Kidney capillary endothelial cell (primary cell): ENCODE data around the gene ARHGAP35.
"Not testable (repeated sequence)": the region's sequence is repeated elsewhere in the genome, so short reads cannot be mapped to it uniquely, and the experiment has no call there.

Experiments
- DNase-seq: peaks from one replicate; pipeline ENCODE4 v3.0.0-alpha.2; 2018; ENCODE audit warnings: low spot score

ARHGAP35 gene

GRCh38 chr19:46860846-46861690 lies at the start of gene ARHGAP35:
ARHGAP35 (plus strand) TSS chr19:46860997; CDS start chr19:46918676, 57,679 bp downstream.
- DNase-seq, result no peak

GRCh38 chr19:46812977-46813838 lies 47.6 kb upstream of the ARHGAP35 start:
- DNase-seq, result no peak

GRCh38 chr19:46813839-46814358 lies 46.9 kb upstream of the ARHGAP35 start:
- DNase-seq, result no peak

GRCh38 chr19:46815833-46816627 lies 44.8 kb upstream of the ARHGAP35 start:
- no peak for DNase-seq

- no peak for DNase-seq
These were observed 42.0 kb upstream of the ARHGAP35 start for GRCh38 chr19:46818812-46819211.

- no peak for DNase-seq
These were observed 39.0 kb upstream of the ARHGAP35 start for GRCh38 chr19:46821512-46822409.

- not testable (repeated sequence) for DNase-seq
These were observed 38.4 kb upstream of the ARHGAP35 start for GRCh38 chr19:46822410-46822787.

GRCh38 chr19:46823049-46823448 lies 37.7 kb upstream of the ARHGAP35 start:
- no peak for DNase-seq

- DNase-seq, result no peak
These were observed 35.7 kb upstream of the ARHGAP35 start for GRCh38 chr19:46824890-46825730.

- no peak for DNase-seq
These were observed 35.1 kb upstream of the ARHGAP35 start for GRCh38 chr19:46825731-46826055.

- no peak for DNase-seq
These were observed 32.3 kb upstream of the ARHGAP35 start for GRCh38 chr19:46828484-46828883.

GRCh38 chr19:46830864-46831263 lies 29.9 kb upstream of the ARHGAP35 start:
- DNase-seq, result no peak

GRCh38 chr19:46834121-46834520 lies 26.7 kb upstream of the ARHGAP35 start:
- DNase-seq, result no peak

GRCh38 chr19:46834984-46835383 lies 25.8 kb upstream of the ARHGAP35 start:
- no peak for DNase-seq

- DNase-seq, result no peak
These were observed 22.6 kb upstream of the ARHGAP35 start for GRCh38 chr19:46838160-46838559.

GRCh38 chr19:46839752-46840497 lies 20.9 kb upstream of the ARHGAP35 start:
- DNase-seq, result no peak

- DNase-seq, result peak; percentile 56
These were observed 20.3 kb upstream of the ARHGAP35 start for GRCh38 chr19:46840498-46840942.

GRCh38 chr19:46841458-46842083 lies 19.2 kb upstream of the ARHGAP35 start:
- DNase-seq, result no peak

GRCh38 chr19:46842791-46843190 lies 18.0 kb upstream of the ARHGAP35 start:
- no peak for DNase-seq
